Measurements from ENCODE around the gene ADGRG6.

ADGRG6 gene

DNA sequence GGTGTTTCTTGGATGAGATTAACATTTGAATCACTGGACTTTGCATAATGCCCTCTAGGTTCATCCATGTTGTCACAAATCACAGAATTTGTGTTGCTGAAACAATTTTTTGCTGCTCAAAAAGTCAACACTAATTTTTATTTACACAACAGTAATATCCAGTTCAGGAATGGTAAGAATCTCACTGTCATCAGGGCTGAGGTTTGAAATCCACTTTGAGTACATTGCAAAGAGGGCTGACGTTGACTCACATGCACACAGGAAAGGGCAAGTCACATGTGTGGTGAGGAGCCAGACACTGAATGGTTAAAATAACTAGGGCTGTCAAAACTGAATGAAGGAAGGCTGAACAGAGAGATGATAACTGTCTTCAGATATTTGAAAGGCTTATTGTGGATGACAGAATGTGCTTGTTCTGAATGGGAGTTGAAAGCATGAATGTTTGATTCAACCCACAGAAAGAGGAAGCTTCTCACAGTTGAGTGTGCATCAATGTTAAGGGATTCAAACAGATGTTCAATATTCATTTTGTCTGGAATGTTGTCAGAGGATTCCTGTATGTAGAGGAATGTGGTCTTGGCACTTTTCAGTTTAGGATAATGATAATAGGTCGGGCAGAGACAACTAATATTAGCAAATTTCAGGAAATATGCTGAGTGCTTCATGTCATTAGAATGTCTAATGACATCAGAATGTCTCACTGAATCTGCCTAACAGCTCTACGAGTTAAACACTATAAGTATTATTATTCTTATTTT, 3.6 kb upstream of the ADGRG6 start:
- Mint-ChIP-seq H3K36me3 (ENCODE audit: low read depth) (no peaks in the 10 kb centered on the region), H3K4me3 (no peak overlapping the region), H3K27ac (no peak overlapping the region), H3K4me1 (peaks cover 6% of the 10 kb centered on the region), H3K9me3 (no peaks in the 10 kb centered on the region), H3K27me3 (ENCODE audit: low read depth, poor library complexity) (peaks cover 37% of the 10 kb centered on the region)
- DNase-seq, result no peak
- TF ChIP-seq, protein P1, sequence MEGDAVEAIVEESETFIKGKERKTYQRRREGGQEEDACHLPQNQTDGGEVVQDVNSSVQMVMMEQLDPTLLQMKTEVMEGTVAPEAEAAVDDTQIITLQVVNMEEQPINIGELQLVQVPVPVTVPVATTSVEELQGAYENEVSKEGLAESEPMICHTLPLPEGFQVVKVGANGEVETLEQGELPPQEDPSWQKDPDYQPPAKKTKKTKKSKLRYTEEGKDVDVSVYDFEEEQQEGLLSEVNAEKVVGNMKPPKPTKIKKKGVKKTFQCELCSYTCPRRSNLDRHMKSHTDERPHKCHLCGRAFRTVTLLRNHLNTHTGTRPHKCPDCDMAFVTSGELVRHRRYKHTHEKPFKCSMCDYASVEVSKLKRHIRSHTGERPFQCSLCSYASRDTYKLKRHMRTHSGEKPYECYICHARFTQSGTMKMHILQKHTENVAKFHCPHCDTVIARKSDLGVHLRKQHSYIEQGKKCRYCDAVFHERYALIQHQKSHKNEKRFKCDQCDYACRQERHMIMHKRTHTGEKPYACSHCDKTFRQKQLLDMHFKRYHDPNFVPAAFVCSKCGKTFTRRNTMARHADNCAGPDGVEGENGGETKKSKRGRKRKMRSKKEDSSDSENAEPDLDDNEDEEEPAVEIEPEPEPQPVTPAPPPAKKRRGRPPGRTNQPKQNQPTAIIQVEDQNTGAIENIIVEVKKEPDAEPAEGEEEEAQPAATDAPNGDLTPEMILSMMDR (IDR thresholded peaks at IDR 0.05), result no peak

DNA sequence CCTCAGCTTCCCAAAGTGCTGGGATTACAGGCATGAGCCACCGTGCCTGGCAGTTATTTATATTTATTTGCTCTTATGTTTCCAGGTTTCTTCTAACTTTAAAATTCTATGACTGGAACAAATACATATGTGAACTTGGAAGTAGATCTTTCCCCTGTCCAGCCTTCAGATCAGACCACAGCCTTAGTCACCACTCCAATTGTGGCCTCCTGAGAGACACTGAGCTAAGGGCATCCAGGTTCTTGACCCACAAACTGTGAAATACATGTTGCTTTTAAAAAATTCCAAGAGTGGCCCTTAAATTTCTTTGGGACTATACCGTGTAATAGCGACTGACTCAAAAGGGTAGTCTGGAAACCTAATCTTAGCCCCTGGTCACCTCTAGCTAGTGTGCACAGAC, 1.5 kb upstream of the ADGRG6 start:
- TF ChIP-seq, protein P1 (IDR thresholded peaks at IDR 0.05), result no peak
- Mint-ChIP-seq H3K27ac (no peak overlapping the region), H3K4me3 (no peak overlapping the region), H3K36me3 (ENCODE audit: low read depth) (no peaks in the 10 kb centered on the region), H3K4me1 (peaks cover 6% of the 10 kb centered on the region), H3K27me3 (ENCODE audit: low read depth, poor library complexity) (peaks cover 41% of the 10 kb centered on the region), H3K9me3 (no peaks in the 10 kb centered on the region)
- no peak for DNase-seq

DNA sequence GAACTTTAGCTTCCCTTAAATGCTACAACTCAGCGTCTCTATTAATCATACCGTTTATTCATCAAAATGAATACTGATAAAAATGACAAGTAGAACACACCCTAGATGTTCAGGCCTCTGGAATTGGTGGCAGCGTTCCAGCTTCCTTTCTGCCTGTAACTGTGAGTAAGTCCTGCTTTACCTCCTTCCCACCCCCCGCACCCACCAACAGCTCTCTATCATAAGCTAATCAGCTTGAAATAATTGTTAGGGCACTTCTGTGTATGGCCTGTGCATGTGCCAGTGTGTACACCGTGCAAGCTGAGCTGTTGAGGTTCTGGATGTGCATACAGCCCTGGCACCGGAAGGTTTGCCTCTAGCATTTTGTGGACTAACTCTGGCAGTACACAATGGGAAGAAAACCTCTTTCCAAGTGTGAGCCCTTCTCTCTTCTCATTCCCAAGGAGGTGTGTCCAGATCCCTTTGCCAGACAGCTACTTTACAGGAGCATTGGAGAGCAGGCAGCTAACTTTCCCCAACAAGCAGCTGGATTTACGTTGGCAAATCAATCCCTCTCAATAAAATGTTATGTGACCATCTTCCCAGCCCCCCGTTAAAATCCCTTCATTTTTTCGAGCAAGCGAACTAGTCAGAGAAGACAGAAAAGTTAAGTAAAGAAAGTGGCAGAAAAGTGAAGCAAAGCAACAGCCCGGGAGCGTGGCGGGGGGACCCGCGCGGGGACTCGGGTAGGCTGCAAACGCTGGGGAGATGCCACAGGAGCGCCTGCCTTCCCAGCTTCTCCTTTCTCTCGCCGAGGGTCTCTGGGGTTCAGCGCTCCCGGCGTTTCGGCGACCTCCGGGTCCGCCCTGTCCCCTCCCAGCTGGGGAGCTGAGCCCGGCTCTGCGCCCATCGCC, 803 bp upstream of the ADGRG6 start:
- TF ChIP-seq, protein P1 (IDR thresholded peaks at IDR 0.05), result no peak
- Mint-ChIP-seq H3K27ac (no peak overlapping the region), H3K27me3 (ENCODE audit: low read depth, poor library complexity) (peaks cover 37% of the 10 kb centered on the region), H3K9me3 (no peaks in the 10 kb centered on the region), H3K4me1 (peaks cover 6% of the 10 kb centered on the region), H3K36me3 (ENCODE audit: low read depth) (no peaks in the 10 kb centered on the region), H3K4me3 (peak overlapping the region; percentile 91)
- no peak for DNase-seq

DNA sequence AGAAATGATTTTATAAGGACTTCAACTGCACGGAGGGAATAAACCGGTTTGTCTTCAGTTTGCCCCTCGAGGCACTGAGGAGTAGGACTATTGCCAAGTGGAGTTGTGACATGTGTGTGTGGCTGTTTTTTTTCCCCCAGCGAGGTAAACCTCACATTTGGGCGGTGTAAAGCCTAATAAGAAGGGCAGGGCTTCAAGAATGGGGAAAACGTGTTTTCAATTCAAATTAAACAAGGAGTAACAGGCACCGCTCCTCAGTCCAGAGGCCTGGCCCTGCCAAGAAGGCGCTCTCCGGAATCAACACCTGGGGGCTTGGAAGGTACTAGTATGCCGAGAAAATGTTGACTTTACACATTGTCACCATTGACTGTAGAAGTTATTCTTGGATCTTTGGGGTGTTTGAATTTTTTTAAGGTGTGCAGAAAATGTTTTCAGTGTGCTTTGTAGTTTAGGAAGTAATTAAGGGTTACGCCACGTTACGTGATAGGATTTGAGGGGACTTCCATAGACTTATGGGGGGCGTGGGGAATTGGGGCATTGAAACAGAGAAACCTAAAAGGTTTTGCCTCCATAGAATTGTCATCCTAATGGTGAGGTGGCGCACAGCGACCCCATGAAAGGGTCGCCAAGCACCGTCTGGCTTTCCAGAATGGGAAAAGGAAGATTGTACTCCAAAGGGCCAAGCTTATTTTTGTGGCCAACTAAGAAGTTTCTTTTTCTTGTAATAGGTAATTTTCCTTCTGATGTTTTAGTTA, 791 bp downstream of the ADGRG6 start:
- Mint-ChIP-seq H3K9me3 (no peaks in the 10 kb centered on the region), H3K4me1 (peaks cover 6% of the 10 kb centered on the region), H3K4me3 (peak overlapping the region; percentile 91), H3K36me3 (ENCODE audit: low read depth) (no peaks in the 10 kb centered on the region), H3K27ac (no peak overlapping the region), H3K27me3 (ENCODE audit: low read depth, poor library complexity) (peaks cover 37% of the 10 kb centered on the region)
- DNase-seq, result no peak
- TF ChIP-seq, protein P1 (IDR thresholded peaks at IDR 0.05), result no peak

DNA sequence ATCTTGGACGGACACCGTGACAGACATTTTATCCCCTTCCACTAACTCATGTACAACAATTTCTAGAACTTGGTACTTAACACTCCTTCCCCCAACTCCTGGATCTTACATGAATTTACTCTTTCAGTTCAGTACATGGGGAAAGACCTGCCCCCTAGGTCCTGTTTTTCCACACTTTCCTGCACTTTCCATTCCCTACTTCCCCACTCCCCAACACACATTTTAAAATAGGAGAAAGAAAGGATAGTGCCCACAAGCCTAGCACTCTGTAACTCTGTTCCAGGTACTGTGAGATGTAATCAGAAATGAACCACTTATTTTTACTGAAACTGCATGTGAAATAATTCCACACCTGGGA, 1.3 kb downstream of the ADGRG6 start:
- H3K27me3 Mint-ChIP-seq (ENCODE audit: low read depth, poor library complexity), result peaks cover 37% of the 10 kb centered on the region
- TF ChIP-seq, protein P1 (IDR thresholded peaks at IDR 0.05), result no peak
- H3K27ac Mint-ChIP-seq, result no peak overlapping the region
- no peaks in the 10 kb centered on the region for H3K36me3 Mint-ChIP-seq (ENCODE audit: low read depth)
- no peak for DNase-seq
- H3K4me1 Mint-ChIP-seq, result peaks cover 6% of the 10 kb centered on the region
- peak overlapping the region; percentile 91 for H3K4me3 Mint-ChIP-seq
- no peaks in the 10 kb centered on the region for H3K9me3 Mint-ChIP-seq
